Colonic mucosa (tissue), 4 donors: ENCODE results near the gene SCAF4. TPM values are rescaled to one million over a fixed set of nuclear protein-coding genes. Genes with fewer than 3 reads are reported as not detected.
A peak's percentile ranks its signal among the peaks of the same experiment; 100 is the strongest.

Source experiments
- DNase-seq: peaks from one replicate; pipeline ENCODE4 v3.0.0-alpha.2; 2020
- H3K27ac ChIP-seq: fragments of 200-600 bp; one replicate; pipeline ENCODE4 v1.8.0; 2021
- H3K27me3 ChIP-seq: fragments of 200-600 bp; one replicate; pipeline ENCODE4 v1.8.0; 2021
- H3K36me3 ChIP-seq: fragments of 200-600 bp; one replicate; pipeline ENCODE4 v1.8.0; 2021
- H3K4me1 ChIP-seq: fragments of 200-600 bp; one replicate; pipeline ENCODE4 v1.8.0; 2021; ENCODE audit warnings: mild to moderate bottlenecking
- H3K4me3 ChIP-seq: fragments of 200-600 bp; one replicate; pipeline ENCODE4 v1.8.0; 2021
- H3K9ac ChIP-seq, 2 donors: one replicate each; pipeline ENCODE4 v1.7.0; 2013; ENCODE audit warnings: control low read depth in 2 of 2, low read depth in 2 of 2, low read length in 2 of 2
- H3K9me3 ChIP-seq: fragments of 200-600 bp; one replicate; pipeline ENCODE4 v1.8.0; 2021
- intact Hi-C: fragments of 100-400 bp; cut with DNase I; formaldehyde crosslinking; loops from one replicate; pipeline ENCODE4 v1.14.1; 2022
- total RNA-seq, 2 donors: library from RNA; stranded (reverse); fragmentation: NEBNext Ultra II Directional in 1 of 2; extraction: Animal tissue kit (Norgen Biotek cat#: 25700) in 1 of 2; gene quantifications; one replicate each; pipeline ENCODE4 v1.2.1, GENCODE V29; 2021
- TF ChIP-seq, protein P1 (sequence below): fragments of 200-600 bp; IDR thresholded peaks from one replicate; pipeline ENCODE4 v1.8.0; 2022; ENCODE audit warnings: antibody characterized with exemption, mild to moderate bottlenecking
- donor health status: healthy.
- donor health status: DM: no; HTN: no; CAD: no.
- donor health status: DM: no; HTN: no; CAD: no.

The SCAF4 gene, protein sequence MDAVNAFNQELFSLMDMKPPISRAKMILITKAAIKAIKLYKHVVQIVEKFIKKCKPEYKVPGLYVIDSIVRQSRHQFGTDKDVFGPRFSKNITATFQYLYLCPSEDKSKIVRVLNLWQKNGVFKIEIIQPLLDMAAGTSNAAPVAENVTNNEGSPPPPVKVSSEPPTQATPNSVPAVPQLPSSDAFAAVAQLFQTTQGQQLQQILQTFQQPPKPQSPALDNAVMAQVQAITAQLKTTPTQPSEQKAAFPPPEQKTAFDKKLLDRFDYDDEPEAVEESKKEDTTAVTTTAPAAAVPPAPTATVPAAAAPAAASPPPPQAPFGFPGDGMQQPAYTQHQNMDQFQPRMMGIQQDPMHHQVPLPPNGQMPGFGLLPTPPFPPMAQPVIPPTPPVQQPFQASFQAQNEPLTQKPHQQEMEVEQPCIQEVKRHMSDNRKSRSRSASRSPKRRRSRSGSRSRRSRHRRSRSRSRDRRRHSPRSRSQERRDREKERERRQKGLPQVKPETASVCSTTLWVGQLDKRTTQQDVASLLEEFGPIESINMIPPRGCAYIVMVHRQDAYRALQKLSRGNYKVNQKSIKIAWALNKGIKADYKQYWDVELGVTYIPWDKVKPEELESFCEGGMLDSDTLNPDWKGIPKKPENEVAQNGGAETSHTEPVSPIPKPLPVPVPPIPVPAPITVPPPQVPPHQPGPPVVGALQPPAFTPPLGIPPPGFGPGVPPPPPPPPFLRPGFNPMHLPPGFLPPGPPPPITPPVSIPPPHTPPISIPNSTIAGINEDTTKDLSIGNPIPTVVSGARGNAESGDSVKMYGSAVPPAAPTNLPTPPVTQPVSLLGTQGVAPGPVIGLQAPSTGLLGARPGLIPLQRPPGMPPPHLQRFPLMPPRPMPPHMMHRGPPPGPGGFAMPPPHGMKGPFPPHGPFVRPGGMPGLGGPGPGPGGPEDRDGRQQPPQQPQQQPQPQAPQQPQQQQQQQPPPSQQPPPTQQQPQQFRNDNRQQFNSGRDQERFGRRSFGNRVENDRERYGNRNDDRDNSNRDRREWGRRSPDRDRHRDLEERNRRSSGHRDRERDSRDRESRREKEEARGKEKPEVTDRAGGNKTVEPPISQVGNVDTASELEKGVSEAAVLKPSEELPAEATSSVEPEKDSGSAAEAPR
- total RNA-seq: 10 to 100 TPM; 35.1 to 35.9 TPM

DNA sequence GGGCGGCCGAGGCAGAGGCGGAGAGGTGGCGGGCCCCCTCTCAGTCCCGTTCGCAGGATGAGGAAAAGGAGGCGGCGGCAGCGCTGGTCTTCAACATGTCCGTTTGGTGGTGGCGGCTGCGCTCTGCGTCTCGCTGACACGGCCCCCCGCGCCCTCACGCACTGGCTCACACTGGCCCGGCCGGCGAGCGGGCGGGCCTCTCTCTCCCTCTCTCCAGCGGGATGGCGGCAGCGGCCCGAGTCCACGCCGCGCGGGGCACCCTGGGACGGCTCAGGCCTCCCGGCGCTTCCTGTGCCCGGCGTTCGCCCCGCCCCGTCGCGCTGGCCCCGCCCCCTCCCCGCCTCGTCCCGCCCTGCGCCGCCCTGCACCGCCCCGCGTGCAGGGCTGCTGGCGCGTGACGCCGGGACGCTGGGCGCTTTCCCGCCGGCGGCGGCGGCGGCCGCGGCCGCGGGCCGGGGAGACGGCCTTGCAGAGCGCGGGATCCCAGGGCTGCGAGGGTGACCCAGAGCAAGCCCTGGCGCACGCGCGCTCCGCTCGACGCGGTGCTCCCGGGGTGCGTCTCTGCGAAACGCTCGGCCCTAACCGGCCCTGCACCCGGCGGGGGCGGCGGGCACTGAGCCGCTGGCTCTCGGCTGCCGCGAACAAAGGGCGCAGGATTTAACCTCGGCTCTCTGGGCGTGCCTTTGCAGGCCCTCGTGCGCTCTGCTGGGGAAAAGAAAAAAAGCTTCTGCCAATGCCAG, at the start of gene SCAF4:
SCAF4 (minus strand) TSS at position 262 of the 740 bp plus-strand sequence. CDS start 426 bp downstream, outside the sequence.
- TF ChIP-seq, protein P1, sequence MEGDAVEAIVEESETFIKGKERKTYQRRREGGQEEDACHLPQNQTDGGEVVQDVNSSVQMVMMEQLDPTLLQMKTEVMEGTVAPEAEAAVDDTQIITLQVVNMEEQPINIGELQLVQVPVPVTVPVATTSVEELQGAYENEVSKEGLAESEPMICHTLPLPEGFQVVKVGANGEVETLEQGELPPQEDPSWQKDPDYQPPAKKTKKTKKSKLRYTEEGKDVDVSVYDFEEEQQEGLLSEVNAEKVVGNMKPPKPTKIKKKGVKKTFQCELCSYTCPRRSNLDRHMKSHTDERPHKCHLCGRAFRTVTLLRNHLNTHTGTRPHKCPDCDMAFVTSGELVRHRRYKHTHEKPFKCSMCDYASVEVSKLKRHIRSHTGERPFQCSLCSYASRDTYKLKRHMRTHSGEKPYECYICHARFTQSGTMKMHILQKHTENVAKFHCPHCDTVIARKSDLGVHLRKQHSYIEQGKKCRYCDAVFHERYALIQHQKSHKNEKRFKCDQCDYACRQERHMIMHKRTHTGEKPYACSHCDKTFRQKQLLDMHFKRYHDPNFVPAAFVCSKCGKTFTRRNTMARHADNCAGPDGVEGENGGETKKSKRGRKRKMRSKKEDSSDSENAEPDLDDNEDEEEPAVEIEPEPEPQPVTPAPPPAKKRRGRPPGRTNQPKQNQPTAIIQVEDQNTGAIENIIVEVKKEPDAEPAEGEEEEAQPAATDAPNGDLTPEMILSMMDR: no peak
- no peaks in the 10 kb centered on the region for H3K27me3 ChIP-seq
- peak; percentile 92 for DNase-seq
- no peaks in the 10 kb centered on the region for H3K9me3 ChIP-seq
- H3K9ac ChIP-seq: peak within 1 kb of the TSS; percentile 85 to 97
- peaks cover 24% of the 10 kb centered on the region for H3K4me1 ChIP-seq
- H3K4me3 ChIP-seq: peak within 1 kb of the TSS; percentile 96
- intact Hi-C loops: loop anchor here (5.0 kb wide), 1 partner anchor 75 kb away; the partner anchor contains the start of gene SOD1
- peak within 1 kb of the TSS; percentile 97 for H3K27ac ChIP-seq
- H3K36me3 ChIP-seq: no peaks in the 10 kb centered on the region

DNA sequence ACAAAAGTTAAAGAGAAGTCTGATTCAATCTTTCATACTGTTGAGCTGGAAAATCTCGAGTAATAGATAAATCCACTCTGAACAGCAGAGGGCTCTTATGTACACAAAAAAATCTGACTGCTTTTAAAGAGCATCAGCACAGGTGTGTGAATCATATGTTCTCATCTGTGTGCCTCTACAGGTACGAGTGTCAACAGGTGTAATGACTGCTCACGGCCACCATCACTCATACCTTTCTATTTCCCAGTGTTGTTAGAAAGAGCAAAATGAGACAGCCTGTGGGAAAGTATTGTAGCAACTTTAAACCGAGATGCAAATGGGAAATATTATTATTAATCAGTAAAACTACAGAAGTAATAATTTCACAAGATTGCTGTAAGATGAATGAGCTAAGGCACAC, 49.0 kb upstream of the SCAF4 start:
- Histone ChIP-seq H3K27me3 (no peaks in the 10 kb centered on the region), H3K9me3 (no peaks in the 10 kb centered on the region)
- intact Hi-C loops: no loop called here

DNA sequence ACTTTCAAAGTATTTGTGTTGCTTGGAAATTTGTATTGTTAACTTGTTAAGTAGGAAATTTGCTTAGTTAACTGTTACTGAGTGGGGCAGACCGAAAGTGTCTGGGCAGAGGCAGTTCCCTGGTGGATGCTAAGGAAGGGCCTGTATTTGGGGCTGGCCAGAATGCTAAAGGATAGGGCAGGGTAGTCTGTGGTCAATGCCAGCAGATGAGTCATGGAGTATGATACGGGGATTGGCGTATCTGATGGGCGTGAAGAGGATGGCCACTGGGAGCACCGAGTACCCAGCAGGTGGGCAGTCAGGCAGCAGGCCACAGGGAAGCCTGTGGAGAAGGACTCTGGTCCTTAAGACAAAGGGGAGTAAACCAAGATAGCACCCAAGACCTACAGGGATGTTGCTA, 46.6 kb upstream of the SCAF4 start:
- H3K4me1 ChIP-seq: no peaks in the 10 kb centered on the region
- DNase-seq: no peak
- H3K27ac ChIP-seq: no peak overlapping the region
- no peaks in the 10 kb centered on the region for H3K27me3 ChIP-seq
- intact Hi-C loops: no loop called here
- H3K9ac ChIP-seq: no peak overlapping the region
- TF ChIP-seq, protein P1: no peak
- no peak overlapping the region for H3K4me3 ChIP-seq
- no peaks in the 10 kb centered on the region for H3K9me3 ChIP-seq
- no peaks in the 10 kb centered on the region for H3K36me3 ChIP-seq

More for the DNA sequence above, 49.0 kb upstream of the SCAF4 start:
- Histone ChIP-seq H3K4me3 (no peak overlapping the region), H3K36me3 (no peaks in the 10 kb centered on the region), H3K9ac (no peak overlapping the region), H3K27ac (no peak overlapping the region), H3K4me1 (no peaks in the 10 kb centered on the region)
- TF ChIP-seq, protein P1: no peak
- DNase-seq: no peak

DNA sequence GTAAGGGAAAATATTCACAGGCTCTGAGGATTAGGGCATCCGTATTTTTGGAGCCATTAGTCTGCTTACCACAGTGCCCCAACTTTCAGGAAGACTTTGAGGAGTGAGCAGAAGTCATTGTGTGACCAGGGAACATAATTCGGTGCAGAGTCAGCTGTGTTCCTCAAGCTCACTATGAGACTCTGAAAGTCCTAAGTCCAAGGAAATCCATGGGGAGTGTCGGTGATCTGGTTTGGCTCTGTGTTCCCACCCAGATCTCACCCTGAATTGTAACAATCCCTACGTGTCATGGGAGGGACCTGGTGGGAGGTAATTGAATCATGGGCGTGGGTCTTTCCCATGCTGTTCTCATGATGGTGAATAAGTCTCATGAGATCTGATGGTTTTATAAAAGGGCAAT, 45.9 kb upstream of the SCAF4 start:
- no peak overlapping the region for H3K27ac ChIP-seq
- TF ChIP-seq, protein P1: no peak
- H3K9me3 ChIP-seq: no peaks in the 10 kb centered on the region
- no peaks in the 10 kb centered on the region for H3K36me3 ChIP-seq
- intact Hi-C loops: no loop called here
- no peak overlapping the region for H3K4me3 ChIP-seq
- no peaks in the 10 kb centered on the region for H3K27me3 ChIP-seq
- peak; percentile 25 for DNase-seq
- no peaks in the 10 kb centered on the region for H3K4me1 ChIP-seq
- H3K9ac ChIP-seq: no peak overlapping the region
